Activated naive CD8-positive, alpha-beta T cell treated with anti-CD3 and anti-CD28 coated beads, Interleukin-2, amount 50 U/mL, for 24 hours (primary cell): ENCODE results near the gene AAR2.

Experiments used
- ATAC-seq: fragments of 150-1000 bp; cut with Tn5 transposase; one replicate; pipeline ENCODE4 v1.10.0; 2021
- DNase-seq: peaks from one replicate; pipeline ENCODE4 v3.0.0; 2021
- H3K27ac Mint-ChIP-seq: one replicate; pipeline ENCODE4 v1.8.0; 2021; ENCODE audit warnings: mild to moderate bottlenecking, mixed read lengths
- H3K27me3 Mint-ChIP-seq: one replicate; pipeline ENCODE4 v1.8.0; 2021; ENCODE audit warnings: mixed read lengths
- H3K36me3 Mint-ChIP-seq: one replicate; pipeline ENCODE4 v1.8.0; 2021; ENCODE audit warnings: low read depth, mixed read lengths
- H3K4me1 Mint-ChIP-seq: one replicate; pipeline ENCODE4 v1.8.0; 2021; ENCODE audit warnings: mixed read lengths
- H3K4me3 Mint-ChIP-seq: one replicate; pipeline ENCODE4 v1.8.0; 2021; ENCODE audit warnings: mild to moderate bottlenecking, moderate library complexity, mixed read lengths
- H3K9me3 Mint-ChIP-seq: one replicate; pipeline ENCODE4 v1.8.0; 2021; ENCODE audit warnings: mixed read lengths

AAR2 gene

DNA sequence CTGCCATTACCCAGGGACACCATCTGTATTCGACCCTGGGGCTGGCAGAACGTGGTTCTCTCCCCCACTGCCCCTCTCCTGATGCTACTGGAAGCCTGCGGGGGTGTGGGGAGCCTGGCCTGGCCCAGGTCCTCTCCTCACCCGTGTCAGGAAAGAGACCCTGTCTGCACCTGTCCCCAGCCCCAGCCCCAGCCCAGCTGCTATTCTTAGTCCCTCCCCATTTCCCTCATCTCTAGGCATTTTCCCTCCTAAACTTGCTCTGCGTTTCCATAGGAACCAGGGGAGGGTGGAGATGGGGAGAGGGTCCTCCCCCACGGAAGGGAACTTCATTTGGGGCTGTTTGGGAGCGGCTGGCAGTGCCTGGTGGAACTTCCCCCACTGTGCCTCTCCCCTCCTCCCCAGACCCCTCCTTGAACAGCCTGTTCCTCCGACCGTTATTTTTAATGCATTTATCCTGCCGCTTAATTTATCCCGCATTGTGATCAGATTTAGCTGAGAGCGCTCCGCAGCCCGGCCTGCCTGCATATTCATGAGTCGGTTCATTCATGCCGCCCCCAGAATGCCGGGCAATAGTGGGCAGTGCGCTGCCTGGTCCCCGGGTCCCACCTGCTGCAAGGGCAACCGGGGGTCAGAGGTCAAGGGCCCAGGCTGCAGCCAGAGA lies 38.0 kb downstream of the AAR2 start:
- no peak for ATAC-seq
- no peak overlapping the region for H3K4me3 Mint-ChIP-seq
- no peaks in the 10 kb centered on the region for H3K36me3 Mint-ChIP-seq
- peaks cover 7% of the 10 kb centered on the region for H3K27me3 Mint-ChIP-seq
- no peaks in the 10 kb centered on the region for H3K9me3 Mint-ChIP-seq
- H3K27ac Mint-ChIP-seq, result no peak overlapping the region
- no peaks in the 10 kb centered on the region for H3K4me1 Mint-ChIP-seq
- DNase-seq, result no peak

DNA sequence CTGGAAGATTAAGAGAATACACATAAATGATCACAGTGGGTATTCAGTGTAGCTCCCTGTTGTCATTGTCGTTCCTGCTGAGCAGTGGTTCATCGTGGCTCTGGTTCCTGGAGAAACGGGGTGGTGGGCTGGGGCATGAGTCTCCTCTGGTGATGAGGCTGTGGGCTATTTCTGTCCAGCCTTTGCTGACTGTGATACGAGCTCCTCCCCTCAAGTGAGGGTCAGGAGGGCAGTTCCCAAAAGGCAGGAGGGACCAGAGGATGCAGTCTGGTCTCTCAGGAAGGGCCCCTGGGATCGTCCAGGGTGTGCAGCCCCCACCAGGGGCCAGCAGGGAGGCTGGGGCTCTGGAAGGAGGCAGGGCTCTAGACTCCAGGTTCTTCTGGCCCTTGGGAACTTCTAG lies 38.7 kb downstream of the AAR2 start:
- no peak for DNase-seq
- no peak for ATAC-seq
- Mint-ChIP-seq H3K27ac (no peak overlapping the region), H3K4me3 (no peak overlapping the region), H3K27me3 (peaks cover 7% of the 10 kb centered on the region), H3K4me1 (no peaks in the 10 kb centered on the region), H3K36me3 (no peaks in the 10 kb centered on the region), H3K9me3 (no peaks in the 10 kb centered on the region)

DNA sequence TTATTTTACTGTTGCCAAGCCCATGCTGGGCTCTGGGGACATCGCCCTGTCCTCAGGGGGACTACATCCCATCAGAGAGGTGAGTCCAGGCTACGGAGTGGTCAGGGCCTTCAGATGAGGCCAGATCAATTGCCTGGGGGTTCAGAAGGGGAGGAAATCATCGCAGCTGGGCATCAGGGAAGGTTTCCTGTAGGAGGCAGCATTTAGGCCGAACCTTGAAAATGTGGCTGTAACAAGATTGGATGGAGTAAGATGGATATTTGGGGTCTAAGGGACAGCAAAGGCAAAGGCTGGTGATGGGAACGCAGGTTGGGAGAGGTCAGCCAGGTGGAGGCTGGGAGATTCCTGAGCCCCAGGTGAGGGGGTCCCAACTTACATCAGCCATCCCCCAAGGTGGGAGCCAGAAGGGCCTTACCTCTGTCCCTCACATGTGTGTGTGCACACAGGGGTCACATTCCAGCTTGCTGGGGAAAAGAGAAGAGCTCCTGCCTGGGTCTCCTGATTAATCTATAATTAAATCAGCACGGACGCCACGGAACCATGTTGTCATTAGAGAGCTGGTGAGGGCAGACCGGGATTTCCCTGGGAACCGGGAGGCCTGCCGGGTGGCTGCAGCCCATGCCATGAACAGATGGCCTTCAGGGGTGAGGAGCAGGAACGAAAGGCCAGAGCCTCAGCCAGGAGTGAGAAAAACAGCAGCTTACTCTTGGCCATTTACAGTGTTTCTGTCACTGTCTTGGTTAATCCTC lies 39.3 kb downstream of the AAR2 start:
- H3K27me3 Mint-ChIP-seq, result peaks cover 11% of the 10 kb centered on the region
- no peaks in the 10 kb centered on the region for H3K9me3 Mint-ChIP-seq
- ATAC-seq, result no peak
- no peak overlapping the region for H3K27ac Mint-ChIP-seq
- H3K4me1 Mint-ChIP-seq, result no peaks in the 10 kb centered on the region
- H3K36me3 Mint-ChIP-seq, result no peaks in the 10 kb centered on the region
- DNase-seq, result no peak
- no peak overlapping the region for H3K4me3 Mint-ChIP-seq

DNA sequence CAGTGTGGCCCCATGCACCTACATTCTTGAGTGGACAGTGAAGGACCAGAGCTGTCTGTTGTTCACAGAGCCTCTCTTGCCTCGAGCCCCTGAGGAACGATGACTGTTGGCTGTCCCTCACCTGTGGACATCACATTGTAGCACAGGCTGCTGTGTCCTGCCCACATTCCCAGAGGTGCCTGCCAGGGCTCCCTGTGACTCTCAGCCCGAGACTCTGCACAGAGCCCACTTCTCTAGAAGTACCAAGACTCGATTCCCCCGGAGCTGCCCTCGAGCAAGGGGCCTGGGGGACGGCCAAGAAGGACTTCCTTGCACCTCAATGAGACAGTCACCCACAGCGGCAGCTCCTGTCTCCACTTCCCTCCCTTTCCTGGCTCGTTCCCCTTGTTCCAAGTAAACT lies 41.3 kb downstream of the AAR2 start:
- H3K4me1 Mint-ChIP-seq, result no peaks in the 10 kb centered on the region
- ATAC-seq, result no peak
- no peak overlapping the region for H3K4me3 Mint-ChIP-seq
- no peak for DNase-seq
- H3K9me3 Mint-ChIP-seq, result no peaks in the 10 kb centered on the region
- peaks cover 11% of the 10 kb centered on the region for H3K27me3 Mint-ChIP-seq
- no peaks in the 10 kb centered on the region for H3K36me3 Mint-ChIP-seq
- H3K27ac Mint-ChIP-seq, result no peak overlapping the region

DNA sequence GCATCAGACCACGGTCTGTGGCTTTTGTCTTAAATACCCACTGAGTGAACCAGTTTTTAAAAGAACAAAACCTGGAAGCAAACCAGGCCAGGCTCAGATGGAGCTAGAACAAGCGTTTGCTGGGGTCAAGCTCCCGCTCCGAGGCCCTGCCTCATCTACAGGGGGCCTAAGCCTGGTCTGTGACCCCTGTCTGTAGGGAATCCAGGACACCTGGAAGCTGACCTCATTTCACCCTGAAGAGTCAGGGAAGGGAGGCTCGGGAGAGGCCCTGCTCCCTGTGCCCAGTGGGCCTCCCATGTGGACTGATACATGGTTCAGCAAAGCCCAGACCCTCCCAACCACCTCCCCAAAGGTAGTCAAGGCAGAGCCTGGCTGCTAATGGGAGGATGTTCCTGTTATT lies 43.1 kb downstream of the AAR2 start:
- H3K27ac Mint-ChIP-seq, result no peak overlapping the region
- ATAC-seq (no peak), DNase-seq (no peak)
- H3K9me3 Mint-ChIP-seq, result no peaks in the 10 kb centered on the region
- H3K27me3 Mint-ChIP-seq, result peaks cover 10% of the 10 kb centered on the region
- no peaks in the 10 kb centered on the region for H3K4me1 Mint-ChIP-seq
- H3K4me3 Mint-ChIP-seq, result no peak overlapping the region
- H3K36me3 Mint-ChIP-seq, result no peaks in the 10 kb centered on the region

GRCh38 chr20:36279776-36280175 lies 43.5 kb downstream of the AAR2 start:
- Mint-ChIP-seq H3K4me3 (no peak overlapping the region), H3K36me3 (no peaks in the 10 kb centered on the region), H3K27ac (no peak overlapping the region), H3K4me1 (no peaks in the 10 kb centered on the region), H3K27me3 (peaks cover 9% of the 10 kb centered on the region), H3K9me3 (no peaks in the 10 kb centered on the region)
- DNase-seq, result no peak
- ATAC-seq, result no peak

GRCh38 chr20:36281785-36282380 lies 45.6 kb downstream of the AAR2 start:
- Mint-ChIP-seq H3K4me3 (no peak overlapping the region), H3K27me3 (peaks cover 7% of the 10 kb centered on the region), H3K9me3 (no peaks in the 10 kb centered on the region), H3K36me3 (no peaks in the 10 kb centered on the region), H3K4me1 (no peaks in the 10 kb centered on the region), H3K27ac (no peak overlapping the region)
- no peak for DNase-seq
- ATAC-seq, result no peak

- Mint-ChIP-seq H3K36me3 (no peaks in the 10 kb centered on the region), H3K9me3 (no peaks in the 10 kb centered on the region), H3K27me3 (peaks cover 19% of the 10 kb centered on the region), H3K4me3 (no peak overlapping the region), H3K27ac (no peak overlapping the region), H3K4me1 (no peaks in the 10 kb centered on the region)
- ATAC-seq (no peak), DNase-seq (no peak)
Observed at GRCh38 chr20:36284751-36285150, 48.5 kb downstream of the AAR2 start.

- ATAC-seq (no peak), DNase-seq (no peak)
- Mint-ChIP-seq H3K4me1 (no peaks in the 10 kb centered on the region), H3K36me3 (no peaks in the 10 kb centered on the region), H3K4me3 (no peak overlapping the region), H3K27ac (no peak overlapping the region), H3K9me3 (no peaks in the 10 kb centered on the region), H3K27me3 (peaks cover 17% of the 10 kb centered on the region)
Observed at GRCh38 chr20:36285746-36286447, 49.6 kb downstream of the AAR2 start.

DNA sequence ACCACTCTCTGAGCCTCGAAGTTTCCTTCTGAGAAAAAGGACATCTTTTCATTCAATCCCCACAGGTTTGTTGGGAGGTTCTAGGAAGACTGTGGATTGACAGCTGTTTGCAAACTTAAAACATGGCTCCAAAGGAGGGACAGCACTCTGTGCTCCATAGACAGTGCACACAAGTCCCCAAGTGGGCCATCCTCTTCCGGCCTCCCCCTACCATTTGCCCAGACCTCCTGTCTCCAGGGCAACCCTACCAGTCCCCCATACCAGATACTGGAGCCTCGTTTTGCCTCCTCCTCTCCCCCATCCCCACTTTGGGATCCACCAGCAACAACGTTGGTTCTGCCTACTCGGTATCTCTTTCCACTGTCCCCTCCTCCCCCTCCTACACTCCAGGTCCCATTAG lies 61.4 kb downstream of the AAR2 start:
- no peaks in the 10 kb centered on the region for H3K4me1 Mint-ChIP-seq
- ATAC-seq, result no peak
- no peaks in the 10 kb centered on the region for H3K9me3 Mint-ChIP-seq
- H3K27me3 Mint-ChIP-seq, result peaks cover 61% of the 10 kb centered on the region
- H3K36me3 Mint-ChIP-seq, result no peaks in the 10 kb centered on the region
- DNase-seq, result no peak
- no peak overlapping the region for H3K27ac Mint-ChIP-seq
- H3K4me3 Mint-ChIP-seq, result no peak overlapping the region

GRCh38 chr20:36298061-36298460 lies 61.8 kb downstream of the AAR2 start:
- H3K4me1 Mint-ChIP-seq, result no peaks in the 10 kb centered on the region
- DNase-seq (no peak), ATAC-seq (no peak)
- no peak overlapping the region for H3K4me3 Mint-ChIP-seq
- no peaks in the 10 kb centered on the region for H3K36me3 Mint-ChIP-seq
- H3K9me3 Mint-ChIP-seq, result no peaks in the 10 kb centered on the region
- peaks cover 62% of the 10 kb centered on the region for H3K27me3 Mint-ChIP-seq
- H3K27ac Mint-ChIP-seq, result no peak overlapping the region

GRCh38 chr20:36298795-36299339 lies 62.6 kb downstream of the AAR2 start:
- Mint-ChIP-seq H3K27ac (no peak overlapping the region), H3K4me3 (no peak overlapping the region), H3K9me3 (no peaks in the 10 kb centered on the region), H3K4me1 (no peaks in the 10 kb centered on the region), H3K27me3 (peaks cover 65% of the 10 kb centered on the region), H3K36me3 (no peaks in the 10 kb centered on the region)
- no peak for DNase-seq
- ATAC-seq, result no peak

GRCh38 chr20:36299459-36299858 lies 63.2 kb downstream of the AAR2 start:
- DNase-seq, result no peak
- H3K9me3 Mint-ChIP-seq, result no peaks in the 10 kb centered on the region
- H3K4me3 Mint-ChIP-seq, result no peak overlapping the region
- no peaks in the 10 kb centered on the region for H3K4me1 Mint-ChIP-seq
- H3K36me3 Mint-ChIP-seq, result no peaks in the 10 kb centered on the region
- no peak overlapping the region for H3K27ac Mint-ChIP-seq
- peaks cover 70% of the 10 kb centered on the region for H3K27me3 Mint-ChIP-seq
- no peak for ATAC-seq

GRCh38 chr20:36301359-36302119 lies 65.3 kb downstream of the AAR2 start:
- Mint-ChIP-seq H3K36me3 (no peaks in the 10 kb centered on the region), H3K4me1 (peaks cover 3% of the 10 kb centered on the region), H3K27ac (no peak overlapping the region), H3K9me3 (no peaks in the 10 kb centered on the region), H3K4me3 (no peak overlapping the region), H3K27me3 (peaks cover 68% of the 10 kb centered on the region)
- DNase-seq (no peak), ATAC-seq (no peak)
